ENCODE results near the gene FRMD5. TPM values are rescaled to one million over a fixed set of nuclear protein-coding genes. Genes with fewer than 3 reads are reported as not detected.
A peak's percentile ranks its signal among the peaks of the same experiment; 100 is the strongest.

FRMD5 gene
- total RNA-seq, 1 experiment from 2014 or later, result 3.9 TPM

DNA sequence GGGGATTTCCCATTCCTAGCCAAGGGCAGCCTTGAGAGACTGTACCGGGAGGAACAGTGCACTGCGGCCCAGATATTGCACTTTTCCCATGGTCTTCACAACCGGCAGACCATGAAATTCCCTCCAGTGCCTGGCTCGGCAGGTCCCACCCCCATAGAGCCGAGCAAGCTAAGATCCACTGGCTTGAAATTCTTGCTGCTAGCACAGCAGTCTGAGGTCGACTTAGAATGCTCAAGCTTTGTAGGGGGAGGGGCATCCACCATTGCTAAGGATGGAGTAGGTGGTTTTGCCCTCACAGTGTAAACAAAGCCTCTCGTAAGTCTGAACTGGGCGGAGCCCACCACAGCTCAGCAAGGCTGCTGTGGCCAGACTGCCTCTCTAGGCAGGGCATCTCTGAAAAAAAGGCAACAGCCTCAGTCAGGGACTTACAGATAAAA is 156.3 kb downstream of the FRMD5 start:
- H3K23ac ChIP-seq (ENCODE audit: insufficient read length, low read depth, low read length), result no peak overlapping the region
- no peaks in the 10 kb centered on the region for H3K27me3 ChIP-seq (ENCODE audit: insufficient read depth, low read length)
- no peaks in the 10 kb centered on the region; the same call in 1 of the 2 replicates for H3K4me1 ChIP-seq (ENCODE audit: insufficient read depth, low read length)
- no peak overlapping the region for H3T11ph ChIP-seq (ENCODE audit: low read length)
- no peak overlapping the region for H3K56ac ChIP-seq (ENCODE audit: insufficient read length, low read depth, low read length)
- H3K14ac ChIP-seq (ENCODE audit: insufficient read depth, low read length), result no peak overlapping the region
- H2BK20ac ChIP-seq (ENCODE audit: low read depth, low read length, poor library complexity, severe bottlenecking), result no peak overlapping the region
- peak overlapping the region in 1 of 3 experiments; percentile 79; a peak in 3 of 7 replicates for H3K27ac Mint-ChIP-seq
- no peak for TF ChIP-seq CTCF (conservative IDR thresholded peaks at IDR 0.05)
- WGBS (ENCODE audit: extremely low coverage, insufficient read length, low lambda C conversion rate), result no CpG with 5 or more reads among the region's 8 CpGs
- no peak overlapping the region for H3K18ac ChIP-seq (ENCODE audit: insufficient read length, low read depth, low read length)
- H3K79me2 ChIP-seq (ENCODE audit: insufficient read depth, low read length), result no peaks in the 10 kb centered on the region
- no peak overlapping the region for H2AK5ac ChIP-seq (ENCODE audit: insufficient read length, low read length)
- peak; percentile 72 for DNase-seq
- H3K4me1 Mint-ChIP-seq, result peaks cover 16 to 19% of the 10 kb centered on the region in 2 experiments
- H2BK120ac ChIP-seq (ENCODE audit: low read depth, low read length, poor library complexity, severe bottlenecking), result no peak overlapping the region
- no peaks in the 10 kb centered on the region for H3K23me2 ChIP-seq (ENCODE audit: insufficient read length, low read depth, low read length, poor library complexity, severe bottlenecking)
- no peak overlapping the region for H4K91ac ChIP-seq (ENCODE audit: insufficient read length, low read depth, low read length)
- peaks cover 0 to 4% (median 0%) of the 10 kb centered on the region in 3 experiments; a peak in 2 of 7 replicates for H3K36me3 Mint-ChIP-seq (ENCODE audit: insufficient read depth in 1 of 3, low read depth in 3 of 3)
- H3K4ac ChIP-seq (ENCODE audit: low read depth, low read length), result no peak overlapping the region
- no peaks in the 10 kb centered on the region for H4K20me1 ChIP-seq (ENCODE audit: control insufficient read depth, insufficient read depth, insufficient read length)
- no peaks in the 10 kb centered on the region for H3K79me1 ChIP-seq (ENCODE audit: insufficient read depth, low read depth, low read length, poor library complexity, severe bottlenecking)
- no peak overlapping the region for H3K27ac ChIP-seq (ENCODE audit: insufficient read length, low read depth, low read length)
- no peak overlapping the region for H3K9ac ChIP-seq (ENCODE audit: extremely low read depth, insufficient read length, low read length)
- no peak overlapping the region for H2BK5ac ChIP-seq (ENCODE audit: insufficient read length, low read length)
- no peak overlapping the region for H2BK15ac ChIP-seq (ENCODE audit: low read depth, low read length)
- no peak overlapping the region for H4K5ac ChIP-seq (ENCODE audit: insufficient read length, low read depth, low read length)
- H2AFZ ChIP-seq (ENCODE audit: low read length), result no peak overlapping the region
- H4K8ac ChIP-seq (replicated peaks; ENCODE audit: insufficient read length, low read depth, low read length), result no peak overlapping the region
- H3K4me2 ChIP-seq (ENCODE audit: insufficient read depth, insufficient read length, low read length), result no peak overlapping the region
- 0 out of 5 replicates have a peak, but pooled peaks cover 2% of the 10 kb centered on the region in 2 experiments for H3K9me3 Mint-ChIP-seq
- peak overlapping the region in 1 of 2 experiments; percentile 32; a peak in 3 of 5 replicates for H3K4me3 Mint-ChIP-seq
- no peak overlapping the region for H2BK12ac ChIP-seq (ENCODE audit: insufficient read length, low read depth, low read length)
- H3K27me3 Mint-ChIP-seq (ENCODE audit: low read depth), result no peaks in the 10 kb centered on the region
- no peaks in the 10 kb centered on the region for H3K9me3 ChIP-seq (ENCODE audit: control insufficient read depth, low read depth, low read length)
